Measurements from ENCODE around the gene MTFP1.

The MTFP1 gene

GRCh38 chr22:30413001-30413400 is 12.6 kb upstream of the MTFP1 start:
- DNase-seq (ENCODE audit: low read depth), result no peak
- no peak for TF ChIP-seq CTCF (IDR thresholded peaks at IDR 0.05; ENCODE audit: control insufficient read depth, insufficient read depth, low read depth, low read length, missing control alignments)
- H3K4me3 ChIP-seq (ENCODE audit: control insufficient read depth, low read depth, low read length), result no peak overlapping the region

GRCh38 chr22:30413745-30414524 is 11.6 kb upstream of the MTFP1 start:
- no peak for DNase-seq (ENCODE audit: low read depth)
- no peak overlapping the region for H3K4me3 ChIP-seq (ENCODE audit: control insufficient read depth, low read depth, low read length)
- no peak for TF ChIP-seq CTCF (IDR thresholded peaks at IDR 0.05; ENCODE audit: control insufficient read depth, insufficient read depth, low read depth, low read length, missing control alignments)

DNA sequence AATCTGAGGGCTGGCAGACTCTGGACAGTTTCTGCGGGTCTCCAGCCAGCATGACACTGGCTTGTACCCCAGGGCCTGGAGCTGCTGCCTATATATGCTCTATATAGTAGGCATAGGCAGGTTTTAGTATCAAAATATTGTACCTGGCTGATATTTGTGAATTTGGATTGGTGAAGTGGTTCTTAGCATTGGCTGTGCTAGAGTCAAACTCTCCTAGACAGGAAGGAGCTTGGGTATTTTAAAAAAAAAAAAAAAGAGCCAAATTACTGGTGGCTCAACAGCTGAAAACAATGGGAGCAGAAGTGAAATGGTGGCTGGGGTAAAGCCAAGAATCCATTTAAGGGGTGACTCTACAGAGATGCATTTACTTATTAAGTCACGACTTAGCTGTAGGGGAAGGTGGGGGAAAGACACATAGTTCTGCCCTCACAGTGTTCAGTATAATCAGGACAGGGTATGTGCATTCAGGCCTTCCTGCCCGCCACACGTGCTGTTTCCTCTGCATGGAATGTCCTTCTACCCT is 11.0 kb upstream of the MTFP1 start:
- no peak overlapping the region for H3K4me3 ChIP-seq (ENCODE audit: control insufficient read depth, low read depth, low read length)
- no peak for TF ChIP-seq CTCF (IDR thresholded peaks at IDR 0.05; ENCODE audit: control insufficient read depth, insufficient read depth, low read depth, low read length, missing control alignments)
- no peak for DNase-seq (ENCODE audit: low read depth)

GRCh38 chr22:30416403-30416802 is 9.2 kb upstream of the MTFP1 start:
- no peak overlapping the region for H3K4me3 ChIP-seq (ENCODE audit: control insufficient read depth, low read depth, low read length)
- no peak for DNase-seq (ENCODE audit: low read depth)
- no peak for TF ChIP-seq CTCF (IDR thresholded peaks at IDR 0.05; ENCODE audit: control insufficient read depth, insufficient read depth, low read depth, low read length, missing control alignments)

DNA sequence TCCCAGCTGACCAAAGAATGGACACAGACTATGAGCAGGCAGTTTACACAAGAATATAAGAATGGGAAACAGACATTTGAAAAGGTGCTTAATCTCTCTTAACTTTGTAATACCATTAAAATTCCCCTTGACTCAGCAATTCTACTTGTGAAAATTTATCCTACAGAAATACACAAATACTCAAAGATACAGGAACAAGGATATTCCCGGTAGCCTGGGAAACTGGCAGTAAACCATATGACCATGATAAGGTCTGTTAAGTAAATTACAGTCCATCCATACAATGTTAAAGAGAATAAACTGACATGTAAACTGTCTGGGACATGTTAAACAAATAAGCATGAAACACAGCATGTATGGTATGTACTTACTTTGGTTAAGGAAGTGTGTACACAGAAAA is 8.7 kb upstream of the MTFP1 start:
- no peak for DNase-seq (ENCODE audit: low read depth)
- H3K4me3 ChIP-seq (ENCODE audit: control insufficient read depth, low read depth, low read length), result no peak overlapping the region
- TF ChIP-seq CTCF (IDR thresholded peaks at IDR 0.05; ENCODE audit: control insufficient read depth, insufficient read depth, low read depth, low read length, missing control alignments), result no peak

GRCh38 chr22:30420347-30421125 is 5.0 kb upstream of the MTFP1 start:
- TF ChIP-seq CTCF (IDR thresholded peaks at IDR 0.05; ENCODE audit: control insufficient read depth, insufficient read depth, low read depth, low read length, missing control alignments), result no peak
- no peak overlapping the region for H3K4me3 ChIP-seq (ENCODE audit: control insufficient read depth, low read depth, low read length)
- DNase-seq (ENCODE audit: low read depth), result peak; percentile 59
